ENCODE data around the gene EID1. TPM values are rescaled to one million over a fixed set of nuclear protein-coding genes. Genes with fewer than 3 reads are reported as not detected.
"Not testable (repeated sequence)": the region's sequence is repeated elsewhere in the genome, so short reads cannot be mapped to it uniquely, and the experiment has no call there.

The EID1 gene
- 100 to 1,000 TPM; 140 to 141 TPM for total RNA-seq

DNA sequence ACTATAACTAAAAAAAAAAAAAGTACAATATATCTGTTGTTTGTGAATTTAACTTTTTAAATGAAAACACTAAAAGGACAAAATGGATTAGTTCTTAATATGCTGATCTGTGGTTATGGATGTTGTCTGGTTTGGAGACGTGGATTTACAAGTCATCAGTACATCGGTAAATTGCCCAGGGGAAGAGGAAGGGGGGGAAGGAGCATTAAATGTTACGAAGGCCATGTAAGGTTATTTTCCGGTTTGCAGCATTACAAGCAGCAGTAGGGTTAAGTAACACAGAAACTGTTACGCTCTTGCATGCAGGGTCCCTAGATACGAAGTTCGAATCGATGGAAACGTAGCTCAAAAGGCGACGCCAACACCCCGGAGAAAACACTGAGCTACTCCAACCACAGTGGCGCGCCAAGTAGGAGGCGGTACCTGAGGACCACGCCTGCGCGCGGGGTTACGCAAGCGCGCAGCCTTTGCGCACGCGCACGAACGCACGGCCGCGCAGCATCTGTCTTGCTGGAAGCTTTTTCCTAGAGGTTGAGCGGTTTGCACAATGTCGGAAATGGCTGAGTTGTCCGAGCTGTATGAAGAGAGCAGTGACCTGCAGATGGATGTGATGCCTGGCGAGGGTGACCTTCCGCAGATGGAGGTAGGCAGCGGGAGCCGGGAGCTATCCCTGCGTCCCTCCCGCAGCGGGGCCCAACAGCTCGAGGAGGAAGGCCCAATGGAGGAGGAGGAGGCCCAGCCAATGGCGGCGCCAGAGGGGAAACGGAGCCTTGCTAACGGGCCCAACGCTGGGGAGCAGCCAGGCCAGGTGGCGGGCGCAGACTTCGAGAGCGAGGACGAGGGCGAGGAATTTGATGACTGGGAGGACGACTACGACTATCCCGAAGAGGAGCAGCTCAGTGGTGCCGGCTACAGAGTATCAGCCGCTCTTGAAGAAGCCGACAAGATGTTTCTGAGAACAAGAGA is at the start of gene EID1:
Gene EID1, plus strand, starts transcription at position 505 of the 966 bp plus-strand sequence. Its CDS starts 43 bp downstream, at position 548.
- POLR2A ChIA-PET = interaction anchor here (0.6 to 1.2 kb wide), 8 partner anchors 28 to 292 kb away, joined by 3 to 5 read pairs (median 3); partner anchors contain the start of genes CEP152 and GALK2

GRCh38 chr15:48828471-48828870 is 49.5 kb upstream of the EID1 start:
- ChIA-PET CTCF (no interaction called here), POLR2A (no interaction called here)

More for the DNA sequence above, at the start of gene EID1:
- CTCF ChIA-PET = interaction anchor here (0.9 kb wide), 1 partner anchor 50 kb away, joined by 3 read pairs; no protein-coding TSS in a partner anchor

- POLR2A ChIA-PET = no interaction called here
- CTCF ChIA-PET = no interaction called here
Measured at GRCh38 chr15:48828906-48829305, 49.0 kb upstream of the EID1 start.

DNA sequence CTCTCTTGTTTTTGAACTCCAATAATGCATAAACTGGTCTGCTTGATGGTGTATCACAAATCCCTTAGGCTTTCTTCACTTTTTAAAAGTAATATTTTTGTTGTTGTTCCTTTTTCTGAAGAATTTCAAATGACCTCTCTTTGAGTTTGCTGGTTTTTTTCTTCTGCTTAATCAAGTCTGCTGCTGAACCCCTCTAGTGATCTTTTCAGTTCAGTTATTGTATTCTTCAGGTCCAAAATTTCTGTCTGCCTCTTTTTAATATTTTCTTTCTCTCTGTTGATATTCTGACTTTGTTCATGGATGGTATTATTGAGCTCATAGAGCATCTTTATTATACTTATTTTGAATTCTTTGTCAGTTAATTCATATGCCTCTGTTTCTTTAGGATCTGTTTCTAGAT is 45.3 kb upstream of the EID1 start:
- POLR2A ChIA-PET = no interaction called here

GRCh38 chr15:48833526-48834239 is 44.3 kb upstream of the EID1 start:
- CTCF ChIA-PET = no interaction called here
- POLR2A ChIA-PET = no interaction called here

More for the DNA sequence above, 45.3 kb upstream of the EID1 start:
- CTCF ChIA-PET = no interaction called here

GRCh38 chr15:48834756-48835155 is 43.2 kb upstream of the EID1 start:
- ChIA-PET CTCF (no interaction called here), POLR2A (no interaction called here)

DNA sequence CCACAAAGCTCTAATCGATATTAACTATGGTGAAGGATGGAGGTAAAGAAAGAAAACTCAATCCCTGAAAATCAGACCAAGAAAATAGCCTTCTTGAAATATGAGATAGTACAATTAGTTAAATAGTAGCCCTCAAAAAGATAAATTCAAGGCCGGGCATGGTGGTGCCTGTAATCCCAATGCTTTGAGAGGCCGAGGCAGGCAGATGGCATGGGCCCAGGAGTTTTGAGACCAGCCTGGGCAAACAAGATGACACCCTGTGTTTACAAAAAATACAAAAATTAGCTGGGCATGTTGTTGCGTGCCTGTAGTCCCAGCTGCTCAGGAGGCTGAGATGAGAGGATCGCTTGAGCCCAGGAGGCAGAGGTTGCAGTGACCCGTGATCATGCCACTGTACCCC is 35.4 kb upstream of the EID1 start:
- POLR2A ChIA-PET = no interaction called here
- CTCF ChIA-PET = no interaction called here

GRCh38 chr15:48845123-48845522 is 32.8 kb upstream of the EID1 start:
- CTCF ChIA-PET = no interaction called here
- POLR2A ChIA-PET = no interaction called here

GRCh38 chr15:48850648-48851047 is 27.3 kb upstream of the EID1 start:
- ChIA-PET POLR2A (no interaction called here), CTCF (no interaction called here)

- ChIA-PET POLR2A (no interaction called here), CTCF (no interaction called here)
Measured at GRCh38 chr15:48851956-48852355, 26.0 kb upstream of the EID1 start.

DNA sequence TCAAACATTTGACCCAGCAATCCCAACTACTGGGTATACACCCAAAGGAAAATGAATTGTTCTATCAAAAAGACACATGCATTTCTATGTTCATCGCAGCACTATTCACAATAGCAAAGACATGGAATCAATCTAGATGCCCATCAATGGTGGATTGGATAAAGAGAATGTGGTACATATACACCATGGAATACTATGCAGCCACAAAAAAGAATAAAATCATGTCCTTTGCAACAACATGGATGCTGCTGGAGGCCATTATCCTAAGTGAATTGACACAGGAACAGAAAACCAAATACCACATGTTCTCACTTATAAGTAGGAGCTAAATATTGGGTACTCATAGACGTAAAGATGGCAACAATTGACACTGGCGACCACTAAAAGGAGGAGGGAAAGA is 23.5 kb upstream of the EID1 start:
- POLR2A ChIA-PET, CTCF ChIA-PET: not testable (repeated sequence)

- CTCF ChIA-PET = interaction anchor here (0.7 kb wide), 1 partner anchor 760 kb away, joined by 4 read pairs; no protein-coding TSS in a partner anchor
- POLR2A ChIA-PET = no interaction called here
Measured at GRCh38 chr15:48855501-48856440, 22.2 kb upstream of the EID1 start.

- CTCF ChIA-PET = no interaction called here
Measured at GRCh38 chr15:48856942-48857341, 21.0 kb upstream of the EID1 start.

GRCh38 chr15:48858401-48858800 is 19.5 kb upstream of the EID1 start:
- POLR2A ChIA-PET = no interaction called here
- CTCF ChIA-PET = interaction anchor here (0.5 to 1.3 kb wide), 2 partner anchors 91 to 118 kb away, joined by 4 read pairs; no protein-coding TSS in a partner anchor

More at GRCh38 chr15:48856942-48857341, 21.0 kb upstream of the EID1 start:
- POLR2A ChIA-PET = no interaction called here

- ChIA-PET CTCF (interaction anchor here (0.6 to 1.3 kb wide), 2 partner anchors 10 to 117 kb away, joined by 3 to 4 read pairs; no protein-coding TSS in a partner anchor), POLR2A (no interaction called here)
Measured at GRCh38 chr15:48859426-48859825, 18.5 kb upstream of the EID1 start.

- POLR2A ChIA-PET = no interaction called here
- CTCF ChIA-PET = interaction anchor here (0.6 to 3.3 kb wide), 18 partner anchors 10 to 561 kb away, joined by 3 to 18 read pairs (median 4); partner anchors contain the start of genes COPS2, FGF7, SECISBP2L and SHC4
Measured at GRCh38 chr15:48861813-48862431, 16.0 kb upstream of the EID1 start.

- ChIA-PET CTCF (interaction anchor here (0.8 to 3.3 kb wide), 11 partner anchors 9 to 278 kb away, joined by 3 to 18 read pairs (median 6); partner anchors contain the start of genes SECISBP2L and SHC4), POLR2A (no interaction called here)
Measured at GRCh38 chr15:48862705-48863104, 15.2 kb upstream of the EID1 start.

- ChIA-PET POLR2A (no interaction called here), CTCF (interaction anchor here (1.1 kb wide), 1 partner anchor 110 kb away, joined by 3 read pairs; no protein-coding TSS in a partner anchor)
Measured at GRCh38 chr15:48865370-48866079, 12.4 kb upstream of the EID1 start.

Measured in activated CD8-positive, alpha-beta memory T cell treated with anti-CD3 and anti-CD28 coated beads for 36 hours (primary cell).